Rectal smooth muscle tissue (tissue), 1 donor: ENCODE results near the gene MYO1A.
"Not testable (repeated sequence)": the region's sequence is repeated elsewhere in the genome, so short reads cannot be mapped to it uniquely, and the experiment has no call there.

Experiments
- H3K27ac ChIP-seq: one replicate; pipeline ENCODE4 v1.7.0; 2013; ENCODE audit warnings: low read depth, low read length, inconsistent platforms
- H3K27me3 ChIP-seq: one replicate; pipeline ENCODE4 v1.7.0; 2013; ENCODE audit warnings: low read length; ENCODE audit not compliant: control insufficient read depth, insufficient read depth
- H3K36me3 ChIP-seq: one replicate; pipeline ENCODE4 v1.7.0; 2013; ENCODE audit warnings: low read length; ENCODE audit not compliant: control insufficient read depth, insufficient read depth
- H3K4me1 ChIP-seq: one replicate; pipeline ENCODE4 v1.7.0; 2013; ENCODE audit warnings: low read length; ENCODE audit not compliant: control insufficient read depth, insufficient read depth
- H3K4me3 ChIP-seq: one replicate; pipeline ENCODE4 v1.7.0; 2013; ENCODE audit warnings: low read length
- H3K9ac ChIP-seq: one replicate; pipeline ENCODE4 v1.7.0; 2013; ENCODE audit warnings: low read length

The MYO1A gene

GRCh38 chr12:57079821-57080220, 29.9 kb upstream of the MYO1A start:
- no peak overlapping the region for H3K9ac ChIP-seq
- no peak overlapping the region for H3K4me3 ChIP-seq
- no peaks in the 10 kb centered on the region for H3K36me3 ChIP-seq
- H3K27ac ChIP-seq: peak overlapping the region; percentile 90
- peaks cover 10% of the 10 kb centered on the region for H3K4me1 ChIP-seq
- no peaks in the 10 kb centered on the region for H3K27me3 ChIP-seq

- Histone ChIP-seq H3K4me3 (peak within 1 kb of the TSS; percentile 85), H3K27ac (peak within 1 kb of the TSS; percentile 90), H3K9ac (peak within 1 kb of the TSS; percentile 45), H3K36me3 (no peaks in the 10 kb centered on the region), H3K27me3 (no peaks in the 10 kb centered on the region), H3K4me1 (peaks cover 10% of the 10 kb centered on the region)
Measured at GRCh38 chr12:57078519-57079404, 28.8 kb upstream of the MYO1A start, which contains the start of gene NEMP1. Gene NEMP1 (minus strand): TSS chr12:57078791. CDS start chr12:57078745, 46 bp downstream.

GRCh38 chr12:57073566-57074450, 23.9 kb upstream of the MYO1A start:
- H3K9ac ChIP-seq, H3K36me3 ChIP-seq, H3K4me3 ChIP-seq, H3K27me3 ChIP-seq: not testable (repeated sequence)
- Histone ChIP-seq H3K27ac (peak overlapping the region; percentile 58), H3K4me1 (peaks cover 14% of the 10 kb centered on the region)

DNA sequence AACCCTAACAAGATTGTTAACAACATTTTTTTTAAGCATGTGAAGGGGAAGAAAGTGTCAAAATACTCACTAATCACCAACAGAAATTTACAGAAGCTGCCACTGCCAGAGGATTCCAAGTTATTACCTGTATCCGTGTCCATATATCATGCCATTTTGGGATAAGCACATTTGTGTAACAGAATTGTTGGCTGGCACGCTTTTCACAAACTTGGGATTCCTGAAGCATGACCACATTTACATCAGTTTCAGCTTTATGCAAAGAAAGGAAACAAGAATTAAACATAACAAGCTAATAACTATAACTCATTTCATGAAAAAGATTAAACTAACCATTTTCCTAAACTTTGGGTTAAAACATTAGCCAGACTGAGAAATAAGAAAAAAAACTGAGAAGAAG, 22.7 kb upstream of the MYO1A start:
- H3K27ac ChIP-seq: peak overlapping the region; percentile 67

DNA sequence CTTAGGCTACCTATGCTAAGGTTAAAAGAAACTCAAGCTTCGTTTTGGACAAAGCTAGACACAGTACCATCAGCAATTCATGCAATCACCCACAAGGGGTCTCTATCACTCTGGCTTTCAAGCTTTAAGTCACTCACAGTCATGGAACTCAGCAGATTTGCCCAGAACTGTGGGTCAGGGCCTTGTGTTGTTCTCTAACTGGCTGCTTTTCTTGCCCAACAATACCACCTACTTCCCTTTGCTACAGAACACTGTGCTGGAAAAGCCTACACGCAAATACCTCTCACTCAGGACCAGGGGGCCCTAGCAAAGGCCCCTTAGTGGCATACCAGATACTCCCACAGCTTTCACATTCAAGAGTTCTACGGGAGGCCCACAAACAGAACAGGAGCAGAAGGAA, 19.6 kb upstream of the MYO1A start:
- H3K4me1 ChIP-seq: peaks cover 11% of the 10 kb centered on the region
- H3K9ac ChIP-seq: no peak overlapping the region
- H3K27ac ChIP-seq: peak overlapping the region; percentile 73
- H3K27me3 ChIP-seq: no peaks in the 10 kb centered on the region
- no peak overlapping the region for H3K4me3 ChIP-seq
- peaks cover 8% of the 10 kb centered on the region for H3K36me3 ChIP-seq

More for the DNA sequence above, 22.7 kb upstream of the MYO1A start:
- H3K36me3 ChIP-seq: peaks cover 8% of the 10 kb centered on the region
- no peak overlapping the region for H3K4me3 ChIP-seq
- peaks cover 11% of the 10 kb centered on the region for H3K4me1 ChIP-seq
- no peaks in the 10 kb centered on the region for H3K27me3 ChIP-seq
- H3K9ac ChIP-seq: no peak overlapping the region

- Histone ChIP-seq H3K9ac (no peak overlapping the region), H3K27ac (no peak overlapping the region), H3K4me3 (no peak overlapping the region), H3K4me1 (peaks cover 3% of the 10 kb centered on the region), H3K27me3 (no peaks in the 10 kb centered on the region), H3K36me3 (peaks cover 6% of the 10 kb centered on the region)
Measured at GRCh38 chr12:57066245-57066644, 16.3 kb upstream of the MYO1A start.

- Histone ChIP-seq H3K27ac (no peak overlapping the region), H3K4me3 (no peak overlapping the region), H3K27me3 (no peaks in the 10 kb centered on the region), H3K4me1 (no peaks in the 10 kb centered on the region), H3K36me3 (peaks cover 6% of the 10 kb centered on the region), H3K9ac (no peak overlapping the region)
Measured at GRCh38 chr12:57063991-57064685, 14.2 kb upstream of the MYO1A start.

GRCh38 chr12:57058454-57058853, 8.5 kb upstream of the MYO1A start:
- no peaks in the 10 kb centered on the region for H3K27me3 ChIP-seq
- H3K27ac ChIP-seq: no peak overlapping the region
- no peak overlapping the region for H3K9ac ChIP-seq
- H3K36me3 ChIP-seq: peaks cover 4% of the 10 kb centered on the region
- peaks cover 6% of the 10 kb centered on the region for H3K4me1 ChIP-seq
- no peak overlapping the region for H3K4me3 ChIP-seq

DNA sequence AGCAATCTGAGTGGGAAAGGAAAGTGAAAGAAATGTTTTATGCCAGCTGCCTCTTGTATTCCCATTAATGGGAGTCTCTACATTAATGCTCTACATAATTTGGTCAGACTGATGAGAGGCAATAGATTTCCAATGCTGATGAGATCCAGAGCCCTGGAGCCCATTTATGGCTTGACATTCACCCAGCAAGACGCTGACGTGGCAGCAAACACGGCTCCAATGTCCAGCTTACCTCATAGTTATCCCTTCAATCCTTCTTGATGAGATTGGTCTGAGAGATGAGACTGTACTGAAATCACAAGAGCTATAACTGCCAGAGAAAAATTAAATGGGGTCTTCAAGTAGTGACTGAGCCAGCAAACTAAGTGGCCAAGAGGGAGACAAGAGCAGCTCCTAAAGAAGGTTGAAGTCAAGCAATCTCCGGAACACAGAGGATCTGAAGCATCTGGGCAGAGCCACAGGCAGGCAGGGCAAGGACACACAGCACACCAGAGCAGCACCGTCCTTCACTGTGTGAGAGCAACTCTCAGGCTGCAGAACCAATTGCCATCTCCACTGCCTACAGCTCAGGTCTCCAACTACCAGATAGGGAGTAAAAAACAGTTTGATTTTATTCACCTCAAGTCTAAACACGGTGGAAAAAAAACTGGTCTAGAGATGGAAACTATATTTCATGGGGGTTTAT, 7.3 kb upstream of the MYO1A start:
- Histone ChIP-seq H3K9ac (no peak overlapping the region), H3K27me3 (no peaks in the 10 kb centered on the region), H3K4me3 (no peak overlapping the region), H3K36me3 (peaks cover 4% of the 10 kb centered on the region), H3K4me1 (peaks cover 6% of the 10 kb centered on the region), H3K27ac (peak overlapping the region; percentile 85)

DNA sequence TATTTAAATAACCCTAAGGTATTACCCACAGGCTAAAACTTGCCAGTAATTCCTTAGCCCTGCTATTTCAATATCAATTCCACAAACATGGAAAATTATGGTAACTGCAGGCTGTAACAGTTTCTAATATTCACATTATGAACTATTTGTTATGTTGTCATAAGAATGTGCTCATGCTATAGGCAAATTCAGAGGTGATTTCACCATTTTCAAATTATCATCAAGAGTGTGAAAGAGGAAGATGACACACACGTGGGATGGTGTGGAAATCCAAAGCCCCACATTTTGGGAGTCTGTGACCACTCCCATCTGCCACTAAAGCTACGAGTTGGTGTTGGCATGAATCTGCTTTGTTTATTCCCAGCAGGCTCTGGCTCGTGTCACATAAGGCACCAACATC, 5.9 kb upstream of the MYO1A start:
- H3K4me1 ChIP-seq: peaks cover 6% of the 10 kb centered on the region
- H3K36me3 ChIP-seq: peaks cover 4% of the 10 kb centered on the region
- H3K9ac ChIP-seq: no peak overlapping the region
- peak overlapping the region; percentile 34 for H3K27ac ChIP-seq
- no peak overlapping the region for H3K4me3 ChIP-seq
- H3K27me3 ChIP-seq: no peaks in the 10 kb centered on the region

- H3K9ac ChIP-seq, H3K4me1 ChIP-seq, H3K27me3 ChIP-seq, H3K36me3 ChIP-seq, H3K4me3 ChIP-seq, H3K27ac ChIP-seq: not testable (repeated sequence)
Measured at GRCh38 chr12:57053901-57054300, 4.0 kb upstream of the MYO1A start.
